H1 (cell line): ENCODE results near the gene MED23. TPM values are rescaled to one million over a fixed set of nuclear protein-coding genes. Genes with fewer than 3 reads are reported as not detected.
A peak's percentile ranks its signal among the peaks of the same experiment; 100 is the strongest.

ENCODE experiments used
- CTCF ChIA-PET: fragments of 300-600 bp; sonication (Branson Sonifier 250); formaldehyde crosslinking; loops from one replicate; lab custom pipeline; 2021; ENCODE audit not compliant: partially characterized antibody; lab: Charles Lee
- POLR2A ChIA-PET: fragments of 300-600 bp; sonication (Branson Sonifier 250); formaldehyde crosslinking; loops from one replicate; lab custom pipeline; 2021; ENCODE audit warnings: inconsistent platforms; ENCODE audit not compliant: partially characterized antibody; lab: Charles Lee
- DNase-seq, 2 experiments: peaks; one replicate each; pipeline versions ENCODE4 v3.0.0 to v3.0.0-alpha.2; 2010 to 2022; ENCODE audit warnings: low spot score in 2 of 2, low read depth in 1 of 2, mixed read lengths in 1 of 2
- FAIRE-seq: peaks from 2 replicates; lab custom pipeline; 2011; peaks lifted over from hg19 to GRCh38; lab: Jason Lieb, UNC
- H2AFZ ChIP-seq: 2 replicates; pipeline ENCODE4 v1.8.1; 2012; ENCODE audit warnings: low read length, inconsistent platforms
- H2AK5ac ChIP-seq: 2 replicates; pipeline ENCODE4 v1.6.1; 2013; ENCODE audit warnings: low read depth, low read length
- H2BK120ac ChIP-seq: replicated peaks from 2 replicates; pipeline ENCODE3; 2013; ENCODE audit warnings: low read depth, low read length, inconsistent platforms
- H2BK12ac ChIP-seq: 2 replicates; pipeline ENCODE4 v1.6.1; 2013; ENCODE audit warnings: low read depth, low read length
- H2BK15ac ChIP-seq: 2 replicates; pipeline ENCODE4 v1.6.1; 2013; ENCODE audit warnings: low read length
- H2BK20ac ChIP-seq: 2 replicates; pipeline ENCODE4 v1.6.1; 2013; ENCODE audit warnings: low read length
- H2BK5ac ChIP-seq: 2 replicates; pipeline ENCODE4 v1.6.1; 2013; ENCODE audit warnings: low read depth, low read length
- H3K14ac ChIP-seq: 2 replicates; pipeline ENCODE4 v1.6.1; 2013; ENCODE audit warnings: inconsistent platforms; ENCODE audit not compliant: insufficient read length
- H3K18ac ChIP-seq: 2 replicates; pipeline ENCODE4 v1.6.1; 2013; ENCODE audit warnings: low read length; ENCODE audit errors: extremely low read depth
- H3K23ac ChIP-seq: 2 replicates; pipeline ENCODE4 v1.6.1; 2013; ENCODE audit warnings: inconsistent platforms; ENCODE audit not compliant: insufficient read length
- H3K23me2 ChIP-seq: 2 replicates; pipeline ENCODE4 v1.6.1; 2013; ENCODE audit warnings: low read depth, low read length
- H3K27ac ChIP-seq: 2 replicates; pipeline ENCODE4 v1.6.1; 2011; ENCODE audit warnings: low read depth, low read length, inconsistent platforms
- H3K27me3 ChIP-seq, 4 experiments: replicated peaks in 1 of 4; 1 replicate in 1 of 4; 2 replicates in 3 of 4; pipeline versions ENCODE4 v1.6.1 to v1.8.1; 2011 to 2013; ENCODE audit warnings: low read length in 3 of 4, mild to moderate bottlenecking in 3 of 4, inconsistent platforms in 2 of 4, mixed read lengths in 2 of 4, moderate library complexity in 1 of 4; ENCODE audit not compliant: control insufficient read depth in 3 of 4, insufficient read depth in 3 of 4; ENCODE audit errors: extremely low read depth in 1 of 4
- H3K36me3 ChIP-seq, 4 experiments: 2 replicates each; pipeline versions ENCODE4 v1.6.1 to v1.8.1; 2011 to 2013; ENCODE audit warnings: mild to moderate bottlenecking in 4 of 4, low read length in 3 of 4, moderate library complexity in 2 of 4, control low read depth in 1 of 4, inconsistent platforms in 1 of 4; ENCODE audit not compliant: insufficient read depth in 4 of 4, control insufficient read depth in 2 of 4
- H3K4ac ChIP-seq: replicated peaks from 2 replicates; pipeline ENCODE3; 2013; ENCODE audit warnings: low read length, low read depth, mixed read lengths, inconsistent platforms; ENCODE audit not compliant: insufficient read length
- H3K4me1 ChIP-seq, 4 experiments: replicated peaks in 1 of 4; 1 replicate in 1 of 4; 2 replicates in 3 of 4; pipeline versions ENCODE4 v1.6.1 to v1.8.1; 2011 to 2013; ENCODE audit warnings: low read length in 3 of 4, inconsistent platforms in 2 of 4, mixed read lengths in 1 of 4; ENCODE audit not compliant: insufficient read depth in 4 of 4, control insufficient read depth in 3 of 4
- H3K4me2 ChIP-seq, 2 experiments: 2 replicates each; pipeline versions ENCODE4 v1.6.1 to v1.8.1; 2011 to 2013; ENCODE audit warnings: low read depth in 2 of 2, low read length in 2 of 2, control low read depth in 1 of 2, inconsistent platforms in 1 of 2, mild to moderate bottlenecking in 1 of 2; ENCODE audit not compliant: insufficient read depth in 1 of 2
- H3K4me3 ChIP-seq, 4 experiments: fragments of 200-600, 300-600 bp in 1 of 4; sonication (generic), shearing (Covaris generic), sonication (Bioruptor Twin) in 1 of 4; 2 replicates each; pipeline versions ENCODE4 v1.5.1 to v1.8.1; 2011 to 2016; ENCODE audit warnings: low read length in 4 of 4, low read depth in 3 of 4, control low read depth in 2 of 4, inconsistent platforms in 2 of 4, mild to moderate bottlenecking in 2 of 4, mixed read lengths in 1 of 4, moderate library complexity in 1 of 4; ENCODE audit not compliant: insufficient read depth in 2 of 4; ENCODE audit errors: extremely low read depth in 1 of 4
- H3K56ac ChIP-seq: replicated peaks from 2 replicates; pipeline ENCODE3; 2013; ENCODE audit warnings: low read depth, mild to moderate bottlenecking, mixed read lengths, low read length, inconsistent platforms; ENCODE audit not compliant: insufficient read length
- H3K79me1 ChIP-seq: 2 replicates; pipeline ENCODE4 v1.6.1; 2013; ENCODE audit warnings: low read depth, low read length, control low read depth
- H3K79me2 ChIP-seq, 2 experiments: 2 replicates each; pipeline versions ENCODE4 v1.6.1 to v1.8.1; 2012 to 2013; ENCODE audit warnings: low read length in 2 of 2, mild to moderate bottlenecking in 2 of 2, inconsistent platforms in 1 of 2; ENCODE audit not compliant: insufficient read depth in 2 of 2, control insufficient read depth in 1 of 2
- H3K9ac ChIP-seq, 4 experiments: replicated peaks in 1 of 4; 1 replicate in 1 of 4; 2 replicates in 3 of 4; pipeline versions ENCODE4 v1.6.1 to v1.8.1; 2011 to 2013; ENCODE audit warnings: low read depth in 3 of 4, low read length in 3 of 4, control low read depth in 2 of 4, mild to moderate bottlenecking in 2 of 4, moderate library complexity in 2 of 4, inconsistent platforms in 1 of 4; ENCODE audit errors: extremely low read depth in 1 of 4
- H3K9me3 ChIP-seq, 2 experiments: 2 replicates each; pipeline versions ENCODE4 v1.6.1 to v1.8.1; 2012 to 2013; ENCODE audit warnings: mild to moderate bottlenecking in 2 of 2, moderate library complexity in 2 of 2, control low read depth in 1 of 2, inconsistent platforms in 1 of 2, low read depth in 1 of 2, low read length in 1 of 2, mixed read lengths in 1 of 2; ENCODE audit not compliant: insufficient read depth in 2 of 2
- H4K20me1 ChIP-seq, 2 experiments: replicated peaks in 1 of 2; 2 replicates each; pipeline versions ENCODE3 to v1.8.1; 2011 to 2013; ENCODE audit warnings: inconsistent platforms in 2 of 2, low read length in 2 of 2, mild to moderate bottlenecking in 1 of 2; ENCODE audit not compliant: insufficient read depth in 2 of 2, control insufficient read depth in 1 of 2
- H4K5ac ChIP-seq: 2 replicates; pipeline ENCODE4 v1.6.1; 2013; ENCODE audit warnings: low read length, low read depth, mixed read lengths, inconsistent platforms; ENCODE audit not compliant: insufficient read length
- H4K8ac ChIP-seq: 2 replicates; pipeline ENCODE4 v1.8.0; 2013; ENCODE audit warnings: mild to moderate bottlenecking, moderate library complexity, low read length, inconsistent platforms; ENCODE audit not compliant: insufficient read depth; ENCODE audit errors: extremely low read depth
- H4K91ac ChIP-seq: replicated peaks from 2 replicates; pipeline ENCODE3; 2013; ENCODE audit warnings: low read length, mixed read lengths, inconsistent platforms; ENCODE audit not compliant: insufficient read length
- CBX8 ChIP-seq: fragments of 300-800, 300-1000 bp; sonication (generic); IDR thresholded peaks from 2 replicates; pipeline ENCODE4 v1.7.1; 2016; ENCODE audit warnings: low read depth, low read length, borderline replicate concordance
- CHD2 ChIP-seq: IDR thresholded peaks from 2 replicates; pipeline ENCODE4 v1.6.1; 2012; ENCODE audit warnings: low read length, improper control_type of control experiment
- CTBP2 ChIP-seq: IDR thresholded peaks from 2 replicates; pipeline ENCODE4 v1.7.0; 2011; ENCODE audit warnings: borderline replicate concordance, mild to moderate bottlenecking, moderate library complexity, mixed read lengths, low read length; ENCODE audit not compliant: insufficient read depth, insufficient read length
- JUN ChIP-seq: IDR thresholded peaks from 2 replicates; pipeline ENCODE4 v1.6.1; 2011; ENCODE audit warnings: low read depth, mild to moderate bottlenecking, improper control_type of control experiment, low read length
- NANOG ChIP-seq: IDR thresholded peaks from 2 replicates; pipeline ENCODE4 v1.6.1; 2011; ENCODE audit warnings: low read length, low read depth, mild to moderate bottlenecking, inconsistent platforms; ENCODE audit not compliant: insufficient read depth, poor library complexity, severe bottlenecking
- PHF8 ChIP-seq: fragments of 200-600 bp; sonication (generic); conservative IDR thresholded peaks from 2 replicates; pipeline ENCODE4 v1.7.1; 2012; ENCODE audit warnings: low read depth, mild to moderate bottlenecking, inconsistent platforms, low read length, moderate library complexity
- POLR2AphosphoS5 ChIP-seq: IDR thresholded peaks from 2 replicates; pipeline ENCODE4 v1.6.1; 2011; ENCODE audit warnings: low read depth, low read length
- RBBP5 ChIP-seq: IDR thresholded peaks from 2 replicates; pipeline ENCODE4 v1.7.1; 2012; ENCODE audit warnings: low read depth, mild to moderate bottlenecking, inconsistent platforms, low read length, moderate library complexity, borderline replicate concordance
- SIN3A ChIP-seq, 2 experiments: IDR thresholded peaks in 1 of 2; conservative IDR thresholded peaks in 1 of 2; 2 replicates each; pipeline ENCODE4 v1.6.1; 2011 to 2012; ENCODE audit warnings: low read length in 2 of 2, improper control_type of control experiment in 1 of 2, low read depth in 1 of 2, mild to moderate bottlenecking in 1 of 2
- SIX5 ChIP-seq: IDR thresholded peaks from 2 replicates; pipeline ENCODE4 v1.6.1; 2011; ENCODE audit warnings: mild to moderate bottlenecking, low read depth, low read length
- SP1 ChIP-seq: IDR thresholded peaks from 2 replicates; pipeline ENCODE4 v1.6.1; 2011; ENCODE audit warnings: low read depth, low read length
- SP2 ChIP-seq: IDR thresholded peaks from 2 replicates; pipeline ENCODE4 v1.6.1; 2012; ENCODE audit warnings: mild to moderate bottlenecking, low read length, inconsistent platforms
- TCF12 ChIP-seq: IDR thresholded peaks from 2 replicates; pipeline ENCODE4 v1.6.1; 2011; ENCODE audit warnings: low read depth, mild to moderate bottlenecking, low read length
- TEAD4 ChIP-seq: IDR thresholded peaks from 2 replicates; pipeline ENCODE4 v1.6.1; 2012; ENCODE audit warnings: low read depth, low read length, inconsistent platforms, mixed read lengths
- WGBS, 2 experiments: shearing (Covaris generic) in 1 of 2; methylation state at CpG; one replicate each; pipeline versions ENCODE4 v1.1.6 to v1.1.7; 2013 to 2015; ENCODE audit warnings: low lambda C conversion rate in 2 of 2, mixed read lengths in 2 of 2, inconsistent platforms in 1 of 2, low coverage in 1 of 2, missing lambda C conversion rate in 1 of 2; ENCODE audit not compliant: insufficient replicate concordance in 2 of 2, insufficient coverage in 1 of 2, insufficient read length in 1 of 2; ENCODE audit errors: extremely low coverage in 1 of 2, missing lambda C conversion rate in 1 of 2; 5-methylcytosine and 5-hydroxymethylcytosine counted together
- polyA plus RNA-seq, 7 experiments: library from polyadenylated mRNA; depleted of rRNA in 3 of 7; stranded (reverse) in 5 of 7; unstranded in 2 of 7; fragments of >200 nt in 5 of 7; fragments of 200-250 nt in 2 of 7; gene quantifications; 1 replicate in 5 of 7; 2 replicates in 1 of 7; 4 replicates in 1 of 7; pipeline versions ENCODE4 v1.2.1 to v1.2.3, GENCODE V29; 2011 to 2013; ENCODE audit warnings: missing spikeins in 2 of 7, mixed read lengths in 2 of 7
- total RNA-seq: library from RNA; stranded (reverse); fragmentation: NEBNext Ultra II Directional; extraction: Animal tissue kit (Norgen Biotek cat#: 25700); gene quantifications from 2 replicates; pipeline ENCODE4 v1.2.1, GENCODE V29; 2021

MED23 gene
- total and polyA plus RNA-seq, 2 of the 8 experiments (the other 6 are each of a cell fraction or from before 2014, with no cell fraction given) = 10.5 to 13.0 TPM

DNA sequence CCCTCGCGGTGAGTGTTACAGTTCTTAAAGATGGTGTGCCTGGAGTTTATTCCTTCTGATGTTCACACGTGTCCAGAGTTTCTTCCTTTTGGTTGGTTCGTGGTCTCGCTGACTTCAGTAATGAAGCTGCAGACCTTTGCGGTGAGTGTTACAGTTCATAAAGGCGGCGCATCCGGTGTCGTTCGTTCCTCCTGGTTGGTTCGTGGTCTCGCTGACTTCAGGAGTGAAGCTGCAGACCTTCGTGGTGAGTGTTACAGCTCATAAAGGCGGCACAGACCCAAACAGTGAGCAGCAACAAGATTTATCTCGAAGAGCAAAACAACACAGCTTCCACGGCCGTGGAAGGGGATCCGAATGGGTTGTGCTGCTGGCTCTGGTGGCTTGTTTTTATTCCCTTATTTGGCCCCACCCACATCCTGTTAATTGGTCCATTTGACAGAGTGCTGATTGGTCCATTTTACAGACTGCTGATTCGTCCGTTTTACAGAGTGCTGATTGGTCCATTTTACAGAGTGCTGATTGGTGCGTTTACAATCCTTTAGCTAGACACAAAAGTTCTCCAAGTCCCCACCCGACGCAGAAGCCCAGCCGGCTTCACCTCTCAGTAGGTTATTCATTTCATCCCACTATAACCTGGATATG is 103.2 kb downstream of the MED23 start:
- no peak overlapping the region for H3K4ac ChIP-seq
- H3K27me3 ChIP-seq = no peaks in the 10 kb centered on the region
- H3K14ac ChIP-seq = no peak overlapping the region
- DNase-seq (no peak), FAIRE-seq (no peak)
- H3K4me1 ChIP-seq = no peaks in the 10 kb centered on the region
- H2BK12ac ChIP-seq = no peak overlapping the region
- no peak overlapping the region for H3K4me3 ChIP-seq
- no peak overlapping the region for H3K27ac ChIP-seq
- no peaks in the 10 kb centered on the region for H3K23me2 ChIP-seq
- no peak overlapping the region for H4K5ac ChIP-seq
- no peak overlapping the region for H2BK20ac ChIP-seq
- no peaks in the 10 kb centered on the region for H3K79me2 ChIP-seq
- no peak overlapping the region for H3K18ac ChIP-seq
- H3K56ac ChIP-seq = no peak overlapping the region
- H2BK15ac ChIP-seq = no peak overlapping the region
- H2BK120ac ChIP-seq = no peak overlapping the region
- 0 out of 4 replicates have a peak, but pooled peaks cover 2 to 5% of the 10 kb centered on the region in 2 experiments for H3K9me3 ChIP-seq
- H2AFZ ChIP-seq = peak overlapping the region; percentile 62; the same call in 1 of the 2 replicates
- H3K36me3 ChIP-seq = no peaks in the 10 kb centered on the region
- no peak overlapping the region for H3K9ac ChIP-seq
- no peak overlapping the region for H2BK5ac ChIP-seq
- ChIA-PET CTCF (interaction anchor here (0.8 to 3.1 kb wide), 4 partner anchors 8 to 343 kb away, joined by 3 to 11 read pairs (median 4); no protein-coding TSS in a partner anchor), POLR2A (no interaction called here)
- H3K4me2 ChIP-seq = no peak overlapping the region
- WGBS, 2 experiments = 93% methylated on average over 25 of the region's 25 CpGs; no CpG with 5 or more reads in 1 of the 2 experiments
- H4K8ac ChIP-seq = no peak overlapping the region
- no peak overlapping the region for H4K91ac ChIP-seq
- H3K79me1 ChIP-seq = no peaks in the 10 kb centered on the region
- no peak overlapping the region for H2AK5ac ChIP-seq
- H4K20me1 ChIP-seq = no peaks in the 10 kb centered on the region
- no peak overlapping the region for H3K23ac ChIP-seq
- no peak for TF ChIP-seq SP1
- TF ChIP-seq NANOG = no peak
- no peak for TF ChIP-seq JUN
- no peak for TF ChIP-seq SIX5
- no peak for TF ChIP-seq RBBP5
- no peak for TF ChIP-seq SP2
- TF ChIP-seq SIN3A (conservative IDR thresholded peaks at IDR 0.05 in 1 of 2, IDR thresholded peaks at IDR 0.05 in 1 of 2; ENCODE audit: low read depth in 1 of 2, low read length in 2 of 2) = no peak
- TF ChIP-seq POLR2AphosphoS5 = no peak
- no peak for TF ChIP-seq TCF12
- no peak for TF ChIP-seq TEAD4
- no peak for TF ChIP-seq CBX8
- TF ChIP-seq CHD2 = no peak
- no peak for TF ChIP-seq CTBP2
- TF ChIP-seq PHF8 = no peak
